ENCODE data around the gene HOXB2. TPM values are rescaled to one million over a fixed set of nuclear protein-coding genes. Genes with fewer than 3 reads are reported as not detected.

Gene HOXB2
- total and polyA plus RNA-seq, 2 donors (not counting 1 experiment from before 2014, with no cell fraction given) = 6.1 to 9.2 TPM

DNA sequence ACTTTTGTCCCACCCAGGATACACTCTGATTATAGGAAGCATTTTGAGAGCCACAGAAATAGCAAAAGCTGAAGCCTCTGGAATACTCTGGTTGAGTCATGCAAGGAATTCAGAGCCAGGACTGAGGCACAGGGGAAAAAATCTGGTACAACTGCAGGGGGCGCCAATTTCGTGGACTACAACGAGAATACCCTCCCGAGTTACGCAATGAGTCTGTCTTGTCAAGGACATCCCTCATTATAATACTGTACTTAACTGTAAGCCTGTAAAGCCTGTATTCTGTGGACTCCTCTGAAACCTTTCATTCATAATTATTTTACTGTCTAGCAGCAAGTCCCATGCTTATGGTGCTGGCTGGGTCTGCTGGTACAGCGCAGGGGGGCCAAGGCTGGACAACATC lies 21.9 kb downstream of the HOXB2 start:
- peaks cover 64% of the 10 kb centered on the region for H3K27me3 Mint-ChIP-seq
- H3K4me1 ChIP-seq (ENCODE audit: control insufficient read depth in 2 of 2, insufficient read depth in 2 of 2, low read length in 2 of 2) = peaks cover 8 to 11% of the 10 kb centered on the region in 2 donors
- H3K79me2 ChIP-seq (ENCODE audit: control insufficient read depth, insufficient read depth, low read length) = no peaks in the 10 kb centered on the region
- no peaks in the 10 kb centered on the region for H3K4me1 Mint-ChIP-seq
- no peak overlapping the region for H3K9ac ChIP-seq (ENCODE audit: low read length)
- no peak overlapping the region for H3K4me3 ChIP-seq (ENCODE audit: control extremely low read depth in 1 of 5, extremely low read depth in 1 of 5, insufficient read depth in 1 of 5, low read depth in 2 of 5, low read length in 4 of 5)
- H4K20me1 ChIP-seq (ENCODE audit: control insufficient read depth, insufficient read depth, low read length, poor library complexity, severe bottlenecking) = no peaks in the 10 kb centered on the region
- no peaks in the 10 kb centered on the region for H3K9me3 Mint-ChIP-seq (ENCODE audit: insufficient read depth)
- no peak for TF ChIP-seq CTCF (IDR thresholded peaks at IDR 0.05)
- TF ChIP-seq EZH2 (IDR thresholded peaks at IDR 0.05; ENCODE audit: borderline replicate concordance, insufficient read depth, low read depth, low read length, poor library complexity, severe bottlenecking) = no peak
- POLR2A ChIA-PET = no interaction called here
- H3K27me3 ChIP-seq (replicated peaks in 1 of 4; ENCODE audit: control extremely low read depth in 1 of 4, control insufficient read depth in 3 of 4, insufficient read depth in 4 of 4, low read length in 3 of 4) = peaks cover 0 to 48% (median 25%) of the 10 kb centered on the region in 4 experiments
- no peak for ATAC-seq (ENCODE audit: low read depth)
- intact Hi-C loops (cut with micrococcal nuclease) = no loop called here
- no peak for DNase-seq
- H3K4me3 Mint-ChIP-seq = no peak overlapping the region
- H3K27ac ChIP-seq (ENCODE audit: low read length in 2 of 2) = no peak overlapping the region
- H3K9me3 ChIP-seq (ENCODE audit: control extremely low read depth in 1 of 3, control insufficient read depth in 2 of 3, insufficient read depth in 1 of 3, low read length in 2 of 3) = no peaks in the 10 kb centered on the region
- no peak overlapping the region for H2AFZ ChIP-seq (ENCODE audit: insufficient read depth, low read depth, low read length, poor library complexity, severe bottlenecking)
- no peaks in the 10 kb centered on the region for H3K36me3 ChIP-seq (replicated peaks in 1 of 2; ENCODE audit: control extremely low read depth in 1 of 2, control insufficient read depth in 1 of 2, extremely low read depth in 1 of 2, insufficient read depth in 2 of 2, low read length in 1 of 2)
- 73% methylated on average over 3 of the region's 6 CpGs for WGBS (ENCODE audit: insufficient coverage)
- no peak overlapping the region for H3K27ac Mint-ChIP-seq
- H3K4me2 ChIP-seq (replicated peaks; ENCODE audit: low read depth, low read length, poor library complexity, severe bottlenecking) = no peak overlapping the region
- CTCF ChIA-PET = no interaction called here

- Mint-ChIP-seq H3K9me3 (ENCODE audit: insufficient read depth) (no peaks in the 10 kb centered on the region), H3K4me3 (no peak overlapping the region), H3K27ac (no peak overlapping the region), H3K4me1 (peaks cover 5% of the 10 kb centered on the region), H3K27me3 (peaks cover 70% of the 10 kb centered on the region)
- 74% methylated on average over 7 of the region's 8 CpGs for WGBS (ENCODE audit: insufficient coverage)
- ChIA-PET CTCF (interaction anchor here (0.6 to 1.1 kb wide), 3 partner anchors 32 to 259 kb away, joined by 3 to 4 read pairs (median 3); no protein-coding TSS in a partner anchor), POLR2A (no interaction called here)
- H3K27ac ChIP-seq (ENCODE audit: low read length in 2 of 2) = no peak overlapping the region
- H3K4me3 ChIP-seq (ENCODE audit: control extremely low read depth in 1 of 5, extremely low read depth in 1 of 5, insufficient read depth in 1 of 5, low read depth in 2 of 5, low read length in 4 of 5) = no peak overlapping the region
- no peaks in the 10 kb centered on the region for H4K20me1 ChIP-seq (ENCODE audit: control insufficient read depth, insufficient read depth, low read length, poor library complexity, severe bottlenecking)
- DNase-seq (no peak), ATAC-seq (ENCODE audit: low read depth) (no peak)
- no peaks in the 10 kb centered on the region for H3K9me3 ChIP-seq (ENCODE audit: control extremely low read depth in 1 of 3, control insufficient read depth in 2 of 3, insufficient read depth in 1 of 3, low read length in 2 of 3)
- no peaks in the 10 kb centered on the region for H3K79me2 ChIP-seq (ENCODE audit: control insufficient read depth, insufficient read depth, low read length)
- H3K9ac ChIP-seq (ENCODE audit: low read length) = no peak overlapping the region
- intact Hi-C loops (cut with micrococcal nuclease) = no loop called here
- no peak overlapping the region for H3K4me2 ChIP-seq (replicated peaks; ENCODE audit: low read depth, low read length, poor library complexity, severe bottlenecking)
- H3K36me3 ChIP-seq (replicated peaks in 1 of 2; ENCODE audit: control extremely low read depth in 1 of 2, control insufficient read depth in 1 of 2, extremely low read depth in 1 of 2, insufficient read depth in 2 of 2, low read length in 1 of 2) = no peaks in the 10 kb centered on the region
- H3K4me1 ChIP-seq (ENCODE audit: control insufficient read depth in 2 of 2, insufficient read depth in 2 of 2, low read length in 2 of 2) = peaks cover 11 to 12% of the 10 kb centered on the region in 2 donors
- peaks cover 0 to 42% (median 23%) of the 10 kb centered on the region in 4 experiments for H3K27me3 ChIP-seq (replicated peaks in 1 of 4; ENCODE audit: control extremely low read depth in 1 of 4, control insufficient read depth in 3 of 4, insufficient read depth in 4 of 4, low read length in 3 of 4)
- H2AFZ ChIP-seq (ENCODE audit: insufficient read depth, low read depth, low read length, poor library complexity, severe bottlenecking) = no peak overlapping the region
- no peak for TF ChIP-seq EZH2 (IDR thresholded peaks at IDR 0.05; ENCODE audit: borderline replicate concordance, insufficient read depth, low read depth, low read length, poor library complexity, severe bottlenecking)
- no peak for TF ChIP-seq CTCF (IDR thresholded peaks at IDR 0.05)
Measured at GRCh38 chr17:48522031-48522653, 22.8 kb downstream of the HOXB2 start.
